Prostate gland (tissue), 2 donors: Measurements from ENCODE around the gene IRGQ. TPM values are rescaled to one million over a fixed set of nuclear protein-coding genes. Genes with fewer than 3 reads are reported as not detected.

Experiments used
- DNase-seq: peaks from one replicate; pipeline ENCODE4 v3.0.0-alpha.2; 2019; ENCODE audit warnings: low spot score
- H3K27ac ChIP-seq, 2 donors: fragments of 200-600 bp; sonication (generic); 2 replicates each; pipeline ENCODE4 v1.5.1; 2017 to 2019
- H3K27me3 ChIP-seq: fragments of 200-600 bp; sonication (generic); replicated peaks from 2 replicates; pipeline ENCODE4 v1.5.1; 2019; ENCODE audit not compliant: insufficient read depth
- H3K36me3 ChIP-seq, 2 donors: fragments of 200-600 bp; sonication (generic); 1 replicate in 1 of 2; 2 replicates in 1 of 2; pipeline versions ENCODE4 v1.5.1 to v1.8.1; 2017 to 2019
- H3K4me1 ChIP-seq: fragments of 200-600 bp; sonication (generic); replicated peaks from 2 replicates; pipeline ENCODE4 v1.5.1; 2019
- H3K4me3 ChIP-seq, 2 donors: fragments of 200-600 bp; sonication (generic); 2 replicates each; pipeline ENCODE4 v1.5.1; 2017 to 2019
- H3K9me3 ChIP-seq: fragments of 200-600 bp; sonication (generic); 2 replicates; pipeline ENCODE4 v1.5.1; 2017
- POLR2A ChIP-seq: fragments of 450-650 bp; IDR thresholded peaks from one replicate; pipeline ENCODE4 v1.6.1; 2016; ENCODE audit warnings: antibody characterized with exemption, mild to moderate bottlenecking
- POLR2AphosphoS5 ChIP-seq: sonication (generic); formaldehyde crosslinking; IDR thresholded peaks from one replicate; pipeline ENCODE4 v1.6.1; 2017; ENCODE audit warnings: antibody characterized with exemption
- WGBS: methylation state at CpG from one replicate; pipeline ENCODE4 v1.1.5; 2018; 5-methylcytosine and 5-hydroxymethylcytosine counted together
- intact Hi-C: fragments of 100-400 bp; cut with DNase I; formaldehyde crosslinking; loops from one replicate; pipeline ENCODE4 v1.14.2; 2022
- total RNA-seq, 2 donors: library from RNA; depleted of rRNA; stranded (reverse); fragments of >200 nt; gene quantifications; one replicate each; pipeline ENCODE4 v1.1.0, GENCODE V29; 2016
- TF ChIP-seq, protein P1 (sequence below), 4 experiments: fragments of 200-600 bp in 2 of 4; fragments of 450-650 bp in 2 of 4; sonication (generic) in 2 of 4; IDR thresholded peaks; 1 replicate in 3 of 4; 2 replicates in 1 of 4; pipeline ENCODE4 v1.5.1; 2016 to 2019; ENCODE audit warnings: antibody characterized with exemption in 4 of 4, mild to moderate bottlenecking in 2 of 4, moderate library complexity in 2 of 4

IRGQ gene
- total RNA-seq, 2 donors from 2014 or later: 28.3 to 30.4 TPM

DNA sequence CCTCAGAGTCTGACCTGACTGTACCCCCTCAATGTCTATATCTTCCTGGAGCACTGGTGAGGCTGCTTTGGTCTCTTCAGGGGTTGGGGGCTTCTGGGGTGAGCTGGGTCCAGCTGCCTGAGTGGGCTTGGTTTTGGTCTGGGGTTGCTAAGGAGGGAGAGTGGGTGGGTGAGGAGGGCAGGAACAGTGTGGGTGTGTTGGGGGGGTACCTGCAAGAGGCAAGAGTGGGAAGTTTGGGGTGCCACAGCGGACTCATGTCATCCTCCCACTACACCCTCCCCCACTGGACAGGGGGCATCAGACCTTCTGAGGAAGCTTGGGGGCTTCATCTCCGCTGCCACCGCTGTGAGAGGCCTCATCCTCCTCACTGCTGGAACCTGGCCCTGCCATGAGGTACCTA lies 49.4 kb downstream of the IRGQ start:
- intact Hi-C loops: no loop called here
- Histone ChIP-seq H3K9me3 (no peaks in the 10 kb centered on the region), H3K4me1 (no peaks in the 10 kb centered on the region), H3K36me3 (peaks cover 10 to 14% of the 10 kb centered on the region in 2 donors), H3K27me3 (no peaks in the 10 kb centered on the region), H3K4me3 (no peak overlapping the region), H3K27ac (no peak overlapping the region)
- DNase-seq: no peak
- TF ChIP-seq POLR2A: no peak
- no peak for TF ChIP-seq POLR2AphosphoS5
- TF ChIP-seq, protein P1, sequence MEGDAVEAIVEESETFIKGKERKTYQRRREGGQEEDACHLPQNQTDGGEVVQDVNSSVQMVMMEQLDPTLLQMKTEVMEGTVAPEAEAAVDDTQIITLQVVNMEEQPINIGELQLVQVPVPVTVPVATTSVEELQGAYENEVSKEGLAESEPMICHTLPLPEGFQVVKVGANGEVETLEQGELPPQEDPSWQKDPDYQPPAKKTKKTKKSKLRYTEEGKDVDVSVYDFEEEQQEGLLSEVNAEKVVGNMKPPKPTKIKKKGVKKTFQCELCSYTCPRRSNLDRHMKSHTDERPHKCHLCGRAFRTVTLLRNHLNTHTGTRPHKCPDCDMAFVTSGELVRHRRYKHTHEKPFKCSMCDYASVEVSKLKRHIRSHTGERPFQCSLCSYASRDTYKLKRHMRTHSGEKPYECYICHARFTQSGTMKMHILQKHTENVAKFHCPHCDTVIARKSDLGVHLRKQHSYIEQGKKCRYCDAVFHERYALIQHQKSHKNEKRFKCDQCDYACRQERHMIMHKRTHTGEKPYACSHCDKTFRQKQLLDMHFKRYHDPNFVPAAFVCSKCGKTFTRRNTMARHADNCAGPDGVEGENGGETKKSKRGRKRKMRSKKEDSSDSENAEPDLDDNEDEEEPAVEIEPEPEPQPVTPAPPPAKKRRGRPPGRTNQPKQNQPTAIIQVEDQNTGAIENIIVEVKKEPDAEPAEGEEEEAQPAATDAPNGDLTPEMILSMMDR (IDR thresholded peaks at IDR 0.05): no peak
- 97% methylated on average over 3 of the region's 3 CpGs for WGBS

DNA sequence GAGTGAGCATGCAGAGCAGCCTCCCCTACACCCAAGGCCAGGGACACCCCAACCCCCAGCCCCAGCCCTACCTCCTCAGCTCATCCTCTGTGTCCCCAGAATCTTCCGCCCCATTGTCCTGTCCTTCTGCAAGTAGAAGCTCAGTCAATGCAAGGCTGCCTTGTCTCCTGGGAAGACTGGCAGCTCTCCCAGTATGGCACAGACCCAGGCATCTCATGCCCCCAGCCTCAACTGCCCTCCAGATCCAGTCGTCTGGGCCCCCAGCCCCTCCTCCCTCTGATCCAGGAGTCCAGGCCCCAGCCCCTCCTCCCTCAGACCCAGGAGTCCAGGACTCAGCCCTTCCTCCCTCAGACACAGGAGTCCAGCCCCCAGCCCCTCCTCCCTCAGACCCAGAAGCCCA lies 50.0 kb downstream of the IRGQ start:
- Histone ChIP-seq H3K4me3 (no peak overlapping the region), H3K36me3 (peaks cover 5 to 8% of the 10 kb centered on the region in 2 donors), H3K4me1 (no peaks in the 10 kb centered on the region), H3K9me3 (no peaks in the 10 kb centered on the region), H3K27ac (no peak overlapping the region), H3K27me3 (no peaks in the 10 kb centered on the region)
- intact Hi-C loops: no loop called here
- WGBS: 71% methylated on average over 2 of the region's 2 CpGs
- TF ChIP-seq, protein P1 (IDR thresholded peaks at IDR 0.05): no peak
- TF ChIP-seq POLR2A (no peak), POLR2AphosphoS5 (no peak)
- DNase-seq: no peak

DNA sequence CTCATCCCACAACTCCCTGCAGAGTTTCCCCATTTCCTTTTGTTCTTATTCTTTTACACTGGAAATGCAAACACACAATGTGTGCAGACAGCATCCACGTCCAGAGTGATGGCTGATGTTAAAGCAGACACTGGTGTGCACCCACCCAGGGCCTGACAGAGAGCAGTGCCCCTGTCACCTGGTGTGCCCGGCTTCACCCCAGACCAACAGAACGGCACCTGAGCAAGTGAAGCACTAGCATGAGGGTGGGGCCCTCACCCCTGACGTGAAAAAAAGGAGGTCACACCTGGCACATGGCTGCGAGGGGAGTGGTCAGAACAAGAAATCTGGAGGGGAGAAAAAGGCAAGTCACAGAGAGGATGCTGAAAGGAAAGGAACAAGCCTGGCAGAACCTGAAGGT lies 50.7 kb downstream of the IRGQ start:
- no peaks in the 10 kb centered on the region for H3K27me3 ChIP-seq
- intact Hi-C loops: no loop called here
- DNase-seq: no peak
- WGBS: 88% methylated on average over 5 of the region's 5 CpGs
- TF ChIP-seq, protein P1 (IDR thresholded peaks at IDR 0.05): no peak
- no peak for TF ChIP-seq POLR2A
- TF ChIP-seq POLR2AphosphoS5: no peak
- no peak overlapping the region for H3K4me3 ChIP-seq
- H3K9me3 ChIP-seq: no peaks in the 10 kb centered on the region
- no peaks in the 10 kb centered on the region for H3K4me1 ChIP-seq
- H3K36me3 ChIP-seq: peaks cover 5 to 8% of the 10 kb centered on the region in 2 donors
- no peak overlapping the region for H3K27ac ChIP-seq

DNA sequence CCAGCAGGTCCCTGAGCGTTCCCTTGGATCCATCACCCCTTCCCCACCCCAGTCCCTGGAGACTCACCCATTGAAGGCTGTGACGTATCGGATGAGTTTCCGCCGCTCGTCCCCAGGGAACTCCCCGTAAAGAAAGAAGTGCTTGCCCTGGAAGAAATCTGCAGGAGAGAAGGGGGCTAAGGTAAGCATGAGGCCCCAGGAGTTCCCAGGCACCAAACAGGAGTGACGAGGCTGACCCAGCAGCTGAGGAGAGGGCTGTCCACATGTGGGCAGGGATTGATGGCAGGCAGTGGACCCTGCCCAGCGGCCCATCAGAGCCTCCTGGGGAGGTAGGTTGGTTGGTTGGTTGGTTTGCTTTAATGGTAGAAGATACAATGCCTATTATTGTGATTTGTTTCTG lies 51.9 kb downstream of the IRGQ start:
- no peaks in the 10 kb centered on the region for H3K4me1 ChIP-seq
- H3K4me3 ChIP-seq: no peak overlapping the region
- no peaks in the 10 kb centered on the region for H3K27me3 ChIP-seq
- TF ChIP-seq, protein P1 (IDR thresholded peaks at IDR 0.05): no peak
- TF ChIP-seq POLR2A (no peak), POLR2AphosphoS5 (no peak)
- DNase-seq: no peak
- H3K27ac ChIP-seq: no peak overlapping the region
- intact Hi-C loops: no loop called here
- H3K9me3 ChIP-seq: no peaks in the 10 kb centered on the region
- peaks cover 5 to 8% of the 10 kb centered on the region in 2 donors for H3K36me3 ChIP-seq
- 97% methylated on average over 9 of the region's 9 CpGs for WGBS

DNA sequence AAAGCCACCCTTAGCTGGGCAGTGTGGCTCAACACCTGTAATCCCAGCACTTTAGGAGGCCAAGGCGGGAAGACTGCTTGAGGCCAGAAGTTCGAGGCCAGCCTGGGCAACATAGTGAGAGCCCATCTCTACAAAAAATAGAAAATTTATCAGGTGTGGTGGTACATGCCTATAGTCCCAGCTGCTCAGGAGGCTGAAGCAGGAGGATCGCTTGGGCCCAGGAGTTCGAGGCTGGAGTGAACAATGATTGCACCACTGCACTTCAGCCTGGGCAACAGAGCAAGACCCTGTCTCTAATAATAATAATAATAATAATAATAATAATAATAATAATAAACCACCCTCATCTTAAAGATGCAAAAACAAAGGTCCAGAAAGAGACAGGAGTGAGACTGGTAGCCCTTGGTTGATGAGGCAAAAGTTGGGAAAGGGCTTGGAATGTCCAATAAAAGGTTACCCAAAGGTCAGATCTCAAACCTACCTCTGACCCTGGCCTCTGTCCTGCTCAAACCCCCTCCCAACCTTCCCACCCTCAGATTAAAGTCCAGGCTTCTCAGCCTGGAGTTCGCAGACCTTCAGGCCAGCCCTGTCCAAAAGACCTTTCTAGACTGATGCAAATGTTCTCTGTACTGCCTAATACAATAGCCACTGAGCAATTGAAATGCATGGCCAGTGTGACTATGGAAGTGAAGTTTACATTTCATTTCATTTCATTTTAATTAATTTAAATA lies 53.8 kb downstream of the IRGQ start:
- Histone ChIP-seq H3K4me3 (no peak overlapping the region), H3K4me1 (no peaks in the 10 kb centered on the region), H3K9me3 (no peaks in the 10 kb centered on the region), H3K36me3 (peaks cover 5 to 8% of the 10 kb centered on the region in 2 donors), H3K27ac (no peak overlapping the region), H3K27me3 (no peaks in the 10 kb centered on the region)
- no peak for TF ChIP-seq POLR2A
- no peak for DNase-seq
- intact Hi-C loops: no loop called here
- WGBS: 96% methylated on average over 5 of the region's 5 CpGs
